Measurements from ENCODE around the gene CTDP1.

Gene CTDP1

GRCh38 chr18:79683626-79684282 is 4.2 kb downstream of the CTDP1 start:
- Histone ChIP-seq H3K4me3 (ENCODE audit: low read length in 2 of 2) (no peak overlapping the region), H3K27ac (ENCODE audit: low read length) (no peak overlapping the region), H3K27me3 (ENCODE audit: control insufficient read depth in 1 of 2, insufficient read depth in 2 of 2, low read length in 2 of 2) (no peaks in the 10 kb centered on the region), H3K4me1 (ENCODE audit: control insufficient read depth, insufficient read depth, low read length) (peaks cover 17% of the 10 kb centered on the region), H3K9me3 (ENCODE audit: control insufficient read depth in 2 of 2, low read length in 2 of 2) (no peaks in the 10 kb centered on the region), H3K9ac (ENCODE audit: low read length in 2 of 2) (no peak overlapping the region), H3K36me3 (ENCODE audit: control insufficient read depth in 2 of 2, insufficient read depth in 2 of 2, low read length in 2 of 2) (peaks cover 0 to 3% of the 10 kb centered on the region in 2 donors)

- H3K4me1 ChIP-seq (ENCODE audit: control insufficient read depth, insufficient read depth, low read length) = peaks cover 16% of the 10 kb centered on the region
- no peak overlapping the region for H3K9ac ChIP-seq (ENCODE audit: low read length in 2 of 2)
- no peak overlapping the region for H3K27ac ChIP-seq (ENCODE audit: low read length)
- no peak overlapping the region for H3K4me3 ChIP-seq (ENCODE audit: low read length in 2 of 2)
- H3K9me3 ChIP-seq (ENCODE audit: control insufficient read depth in 2 of 2, low read length in 2 of 2) = no peaks in the 10 kb centered on the region
- no peaks in the 10 kb centered on the region for H3K27me3 ChIP-seq (ENCODE audit: control insufficient read depth in 1 of 2, insufficient read depth in 2 of 2, low read length in 2 of 2)
- H3K36me3 ChIP-seq (ENCODE audit: control insufficient read depth in 2 of 2, insufficient read depth in 2 of 2, low read length in 2 of 2) = peaks cover 0 to 3% of the 10 kb centered on the region in 2 donors
These were observed 4.7 kb downstream of the CTDP1 start for GRCh38 chr18:79684283-79684631.

GRCh38 chr18:79684787-79685186 is 5.2 kb downstream of the CTDP1 start:
- H3K4me1 ChIP-seq (ENCODE audit: control insufficient read depth, insufficient read depth, low read length) = peaks cover 16% of the 10 kb centered on the region

GRCh38 chr18:79685281-79685680 is 5.7 kb downstream of the CTDP1 start:
- H3K9me3 ChIP-seq (ENCODE audit: control insufficient read depth in 2 of 2, low read length in 2 of 2) = no peaks in the 10 kb centered on the region
- H3K27ac ChIP-seq (ENCODE audit: low read length) = no peak overlapping the region
- H3K9ac ChIP-seq (ENCODE audit: low read length in 2 of 2) = no peak overlapping the region
- H3K27me3 ChIP-seq (ENCODE audit: control insufficient read depth in 1 of 2, insufficient read depth in 2 of 2, low read length in 2 of 2) = no peaks in the 10 kb centered on the region
- H3K4me1 ChIP-seq (ENCODE audit: control insufficient read depth, insufficient read depth, low read length) = peaks cover 13% of the 10 kb centered on the region
- H3K36me3 ChIP-seq (ENCODE audit: control insufficient read depth in 2 of 2, insufficient read depth in 2 of 2, low read length in 2 of 2) = peaks cover 0 to 3% of the 10 kb centered on the region in 2 donors
- no peak overlapping the region for H3K4me3 ChIP-seq (ENCODE audit: low read length in 2 of 2)

More at GRCh38 chr18:79684787-79685186, 5.2 kb downstream of the CTDP1 start:
- H3K27ac ChIP-seq (ENCODE audit: low read length) = no peak overlapping the region
- H3K36me3 ChIP-seq (ENCODE audit: control insufficient read depth in 2 of 2, insufficient read depth in 2 of 2, low read length in 2 of 2) = peaks cover 0 to 3% of the 10 kb centered on the region in 2 donors
- H3K27me3 ChIP-seq (ENCODE audit: control insufficient read depth in 1 of 2, insufficient read depth in 2 of 2, low read length in 2 of 2) = no peaks in the 10 kb centered on the region
- H3K4me3 ChIP-seq (ENCODE audit: low read length in 2 of 2) = no peak overlapping the region
- H3K9me3 ChIP-seq (ENCODE audit: control insufficient read depth in 2 of 2, low read length in 2 of 2) = no peaks in the 10 kb centered on the region
- H3K9ac ChIP-seq (ENCODE audit: low read length in 2 of 2) = no peak overlapping the region

- H3K4me1 ChIP-seq (ENCODE audit: control insufficient read depth, insufficient read depth, low read length) = peaks cover 6% of the 10 kb centered on the region
These were observed 6.4 kb downstream of the CTDP1 start for GRCh38 chr18:79685971-79686370.

GRCh38 chr18:79687806-79688205 is 8.2 kb downstream of the CTDP1 start:
- Histone ChIP-seq H3K9me3 (ENCODE audit: control insufficient read depth in 2 of 2, low read length in 2 of 2) (no peaks in the 10 kb centered on the region), H3K4me3 (ENCODE audit: low read length in 2 of 2) (no peak overlapping the region), H3K27me3 (ENCODE audit: control insufficient read depth in 1 of 2, insufficient read depth in 2 of 2, low read length in 2 of 2) (no peaks in the 10 kb centered on the region), H3K27ac (ENCODE audit: low read length) (no peak overlapping the region), H3K9ac (ENCODE audit: low read length in 2 of 2) (no peak overlapping the region), H3K36me3 (ENCODE audit: control insufficient read depth in 2 of 2, insufficient read depth in 2 of 2, low read length in 2 of 2) (peaks cover 0 to 3% of the 10 kb centered on the region in 2 donors), H3K4me1 (ENCODE audit: control insufficient read depth, insufficient read depth, low read length) (no peaks in the 10 kb centered on the region)

More at GRCh38 chr18:79685971-79686370, 6.4 kb downstream of the CTDP1 start:
- Histone ChIP-seq H3K36me3 (ENCODE audit: control insufficient read depth in 2 of 2, insufficient read depth in 2 of 2, low read length in 2 of 2) (peaks cover 0 to 3% of the 10 kb centered on the region in 2 donors), H3K9me3 (ENCODE audit: control insufficient read depth in 2 of 2, low read length in 2 of 2) (no peaks in the 10 kb centered on the region), H3K4me3 (ENCODE audit: low read length in 2 of 2) (no peak overlapping the region), H3K9ac (ENCODE audit: low read length in 2 of 2) (no peak overlapping the region), H3K27me3 (ENCODE audit: control insufficient read depth in 1 of 2, insufficient read depth in 2 of 2, low read length in 2 of 2) (no peaks in the 10 kb centered on the region), H3K27ac (ENCODE audit: low read length) (no peak overlapping the region)

GRCh38 chr18:79690071-79690470 is 10.5 kb downstream of the CTDP1 start:
- Histone ChIP-seq H3K9me3 (ENCODE audit: control insufficient read depth in 2 of 2, low read length in 2 of 2) (no peaks in the 10 kb centered on the region), H3K9ac (ENCODE audit: low read length in 2 of 2) (no peak overlapping the region), H3K36me3 (ENCODE audit: control insufficient read depth in 2 of 2, insufficient read depth in 2 of 2, low read length in 2 of 2) (no peaks in the 10 kb centered on the region), H3K4me3 (ENCODE audit: low read length in 2 of 2) (no peak overlapping the region), H3K4me1 (ENCODE audit: control insufficient read depth, insufficient read depth, low read length) (no peaks in the 10 kb centered on the region), H3K27me3 (ENCODE audit: control insufficient read depth in 1 of 2, insufficient read depth in 2 of 2, low read length in 2 of 2) (no peaks in the 10 kb centered on the region), H3K27ac (ENCODE audit: low read length) (no peak overlapping the region)

- Histone ChIP-seq H3K4me3 (ENCODE audit: low read length in 2 of 2) (no peak overlapping the region), H3K27ac (ENCODE audit: low read length) (no peak overlapping the region), H3K9me3 (ENCODE audit: control insufficient read depth in 2 of 2, low read length in 2 of 2) (no peaks in the 10 kb centered on the region), H3K27me3 (ENCODE audit: control insufficient read depth in 1 of 2, insufficient read depth in 2 of 2, low read length in 2 of 2) (no peaks in the 10 kb centered on the region), H3K4me1 (ENCODE audit: control insufficient read depth, insufficient read depth, low read length) (no peaks in the 10 kb centered on the region), H3K9ac (ENCODE audit: low read length in 2 of 2) (no peak overlapping the region), H3K36me3 (ENCODE audit: control insufficient read depth in 2 of 2, insufficient read depth in 2 of 2, low read length in 2 of 2) (peaks cover 3 to 5% of the 10 kb centered on the region in 2 donors)
These were observed 11.2 kb downstream of the CTDP1 start for GRCh38 chr18:79690586-79691482.

- H3K27ac ChIP-seq (ENCODE audit: low read length) = no peak overlapping the region
- H3K27me3 ChIP-seq (ENCODE audit: control insufficient read depth in 1 of 2, insufficient read depth in 2 of 2, low read length in 2 of 2) = no peaks in the 10 kb centered on the region
- no peak overlapping the region for H3K9ac ChIP-seq (ENCODE audit: low read length in 2 of 2)
These were observed 12.5 kb downstream of the CTDP1 start for GRCh38 chr18:79692056-79692455.

GRCh38 chr18:79692886-79693285 is 13.3 kb downstream of the CTDP1 start:
- Histone ChIP-seq H3K27ac (ENCODE audit: low read length) (no peak overlapping the region), H3K27me3 (ENCODE audit: control insufficient read depth in 1 of 2, insufficient read depth in 2 of 2, low read length in 2 of 2) (no peaks in the 10 kb centered on the region), H3K9me3 (ENCODE audit: control insufficient read depth in 2 of 2, low read length in 2 of 2) (no peaks in the 10 kb centered on the region), H3K36me3 (ENCODE audit: control insufficient read depth in 2 of 2, insufficient read depth in 2 of 2, low read length in 2 of 2) (peaks cover 11 to 16% of the 10 kb centered on the region in 2 donors), H3K4me1 (ENCODE audit: control insufficient read depth, insufficient read depth, low read length) (no peaks in the 10 kb centered on the region), H3K9ac (ENCODE audit: low read length in 2 of 2) (no peak overlapping the region), H3K4me3 (ENCODE audit: low read length in 2 of 2) (no peak overlapping the region)

More at GRCh38 chr18:79692056-79692455, 12.5 kb downstream of the CTDP1 start:
- Histone ChIP-seq H3K36me3 (ENCODE audit: control insufficient read depth in 2 of 2, insufficient read depth in 2 of 2, low read length in 2 of 2) (peaks cover 6 to 10% of the 10 kb centered on the region in 2 donors), H3K4me1 (ENCODE audit: control insufficient read depth, insufficient read depth, low read length) (no peaks in the 10 kb centered on the region), H3K9me3 (ENCODE audit: control insufficient read depth in 2 of 2, low read length in 2 of 2) (no peaks in the 10 kb centered on the region), H3K4me3 (ENCODE audit: low read length in 2 of 2) (no peak overlapping the region)
